Dermis microvascular lymphatic vessel endothelial cell (primary cell): Measurements from ENCODE around the gene MPPED1. TPM values are rescaled to one million over a fixed set of nuclear protein-coding genes. Genes with fewer than 3 reads are reported as not detected.

ENCODE experiments used
- DNase-seq, 2 donors: peaks; one replicate each; pipeline versions ENCODE4 v3.0.0 to v3.0.0-alpha.2; 2010; ENCODE audit warnings: low read depth in 2 of 2
- total RNA-seq: library from RNA; depleted of rRNA; stranded (reverse); fragments of >200 nt; gene quantifications from 2 replicates; pipeline ENCODE4 v1.2.1, GENCODE V29; 2014

Gene MPPED1
- total RNA-seq, 1 donor from 2014 or later = not detected

DNA sequence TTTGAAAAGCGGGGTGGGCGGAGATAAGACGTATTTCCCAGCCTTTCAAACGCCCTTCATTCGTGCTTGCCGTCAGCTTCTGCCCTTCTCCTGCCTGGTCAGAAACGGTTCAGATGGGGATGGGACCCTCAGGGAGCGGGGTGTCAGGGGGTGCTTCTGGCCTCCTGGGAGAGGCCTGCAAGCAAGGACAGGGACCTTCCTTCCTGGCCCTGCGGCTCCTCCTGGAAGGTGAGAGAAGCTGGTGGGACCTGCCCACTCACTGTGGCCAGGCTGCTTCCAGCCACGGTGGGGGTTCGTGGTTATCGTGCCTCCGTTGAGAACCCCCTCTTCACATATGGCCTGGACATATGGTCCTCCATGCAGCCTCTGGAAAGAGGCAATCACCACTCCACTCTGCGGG is 104.6 kb downstream of the MPPED1 start:
- DNase-seq = no peak

DNA sequence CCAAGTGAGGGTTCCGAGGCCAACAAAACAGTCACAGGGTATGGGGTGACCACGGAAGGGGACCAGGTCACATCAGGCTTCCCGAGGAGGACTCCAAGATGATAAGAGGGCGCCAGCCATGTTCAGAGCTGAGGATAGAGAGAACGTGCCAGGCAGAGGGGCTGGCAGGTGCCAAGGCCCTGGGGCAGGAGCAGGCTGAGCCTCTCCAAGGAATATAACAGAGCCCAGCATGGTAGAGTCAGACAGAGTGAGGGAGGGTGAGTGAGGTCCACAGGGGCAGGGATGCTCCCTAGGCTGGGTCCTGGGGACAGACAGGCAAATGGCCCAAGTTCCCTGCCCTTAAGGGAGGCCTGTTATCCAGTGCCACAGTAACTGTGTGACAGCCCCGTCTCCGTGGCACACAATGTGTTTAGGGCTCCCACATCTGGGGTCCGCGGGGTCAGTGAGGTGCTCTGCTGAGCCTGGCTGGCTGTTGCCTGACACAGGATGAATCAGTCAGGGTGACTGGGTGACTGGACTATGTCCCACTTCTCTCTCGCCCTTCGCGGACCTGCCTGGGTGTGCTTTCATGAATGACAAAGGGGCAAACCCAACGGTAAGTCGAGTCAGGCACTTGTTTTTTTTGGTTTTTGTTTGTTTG is 105.3 kb downstream of the MPPED1 start:
- no peak for DNase-seq

DNA sequence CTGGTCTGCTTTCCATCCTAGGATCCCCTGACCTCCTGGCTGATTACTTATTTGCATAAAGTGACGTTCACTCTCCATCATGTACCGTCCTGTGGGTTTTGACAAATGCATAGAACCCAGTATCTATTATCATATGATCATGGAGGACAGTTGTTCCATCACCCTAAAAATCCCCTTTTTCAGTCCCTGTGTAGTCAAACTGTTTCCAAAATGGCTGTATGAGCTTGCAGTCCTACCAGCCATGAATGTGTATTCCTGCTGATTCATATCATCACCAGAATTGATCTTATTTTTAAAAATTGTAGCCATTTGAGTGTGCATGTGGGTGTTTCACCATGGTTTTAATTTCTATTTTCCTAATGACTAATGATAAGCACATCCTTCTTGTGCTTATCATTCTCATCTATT is 108.8 kb downstream of the MPPED1 start:
- DNase-seq = no peak

DNA sequence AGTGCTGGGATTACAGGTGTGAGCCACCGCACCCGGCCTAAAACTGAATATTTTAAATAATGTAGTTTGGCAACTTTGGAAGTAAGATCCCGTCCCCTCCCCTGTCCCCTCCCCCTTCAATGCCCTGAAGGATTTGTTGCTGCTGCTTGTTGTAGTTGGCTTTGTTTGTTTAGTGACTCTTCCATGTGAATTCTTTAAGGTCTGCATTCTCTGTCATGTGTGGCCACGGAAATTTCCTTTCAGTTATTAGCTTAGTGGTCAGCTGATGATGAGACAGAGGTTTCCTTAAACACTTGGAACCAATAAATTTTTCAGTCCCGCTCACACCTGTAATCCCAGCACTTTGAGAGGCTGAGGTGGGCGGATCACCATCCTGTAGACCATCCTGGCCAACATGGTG is 109.9 kb downstream of the MPPED1 start:
- DNase-seq = no peak

DNA sequence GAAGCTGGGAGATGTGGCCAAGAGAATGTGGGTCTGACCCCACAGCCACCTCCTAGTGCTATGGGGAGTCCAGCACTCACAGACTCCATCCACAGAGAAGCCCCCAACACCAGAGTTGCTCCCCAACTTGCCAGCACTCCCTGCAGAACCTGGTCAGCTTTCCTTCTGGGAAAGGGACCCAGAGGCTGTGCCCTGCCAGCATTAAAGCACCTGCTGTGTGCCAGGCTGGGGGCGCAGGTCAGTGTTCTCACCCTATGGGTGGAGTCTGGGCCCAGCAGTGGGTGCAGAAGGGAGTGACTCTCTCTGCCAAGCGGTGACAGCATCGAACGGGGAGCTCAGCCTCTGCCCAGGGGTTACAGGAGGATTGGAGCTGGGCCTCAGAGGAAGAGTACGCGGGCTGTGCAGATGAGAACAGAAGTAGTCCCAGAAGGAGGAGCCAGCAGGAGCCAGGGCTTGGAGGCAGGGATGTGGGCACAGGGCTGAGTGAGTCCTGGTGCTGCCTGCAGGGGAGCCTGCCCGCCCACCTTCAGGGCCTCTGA is 114.4 kb downstream of the MPPED1 start:
- DNase-seq = no peak

DNA sequence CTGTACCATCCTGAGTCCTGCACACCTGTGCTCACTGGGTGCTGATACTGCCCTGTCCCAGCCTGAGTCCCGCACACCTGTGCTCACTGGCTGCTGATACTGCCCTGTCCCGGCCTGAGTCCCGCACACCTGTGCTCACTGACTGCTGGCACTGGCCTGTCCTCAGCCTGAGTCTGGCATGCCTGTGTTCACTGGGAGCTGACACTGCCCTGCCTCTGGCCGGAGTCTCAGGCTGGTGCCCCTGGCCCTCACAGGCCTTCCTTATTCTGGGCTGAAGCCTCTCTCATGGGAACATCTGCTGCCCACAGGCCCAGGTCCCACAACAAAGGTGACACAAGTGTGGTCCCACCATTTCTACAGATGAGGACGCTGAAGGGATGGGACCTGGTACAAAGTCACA is 115.1 kb downstream of the MPPED1 start:
- no peak for DNase-seq

DNA sequence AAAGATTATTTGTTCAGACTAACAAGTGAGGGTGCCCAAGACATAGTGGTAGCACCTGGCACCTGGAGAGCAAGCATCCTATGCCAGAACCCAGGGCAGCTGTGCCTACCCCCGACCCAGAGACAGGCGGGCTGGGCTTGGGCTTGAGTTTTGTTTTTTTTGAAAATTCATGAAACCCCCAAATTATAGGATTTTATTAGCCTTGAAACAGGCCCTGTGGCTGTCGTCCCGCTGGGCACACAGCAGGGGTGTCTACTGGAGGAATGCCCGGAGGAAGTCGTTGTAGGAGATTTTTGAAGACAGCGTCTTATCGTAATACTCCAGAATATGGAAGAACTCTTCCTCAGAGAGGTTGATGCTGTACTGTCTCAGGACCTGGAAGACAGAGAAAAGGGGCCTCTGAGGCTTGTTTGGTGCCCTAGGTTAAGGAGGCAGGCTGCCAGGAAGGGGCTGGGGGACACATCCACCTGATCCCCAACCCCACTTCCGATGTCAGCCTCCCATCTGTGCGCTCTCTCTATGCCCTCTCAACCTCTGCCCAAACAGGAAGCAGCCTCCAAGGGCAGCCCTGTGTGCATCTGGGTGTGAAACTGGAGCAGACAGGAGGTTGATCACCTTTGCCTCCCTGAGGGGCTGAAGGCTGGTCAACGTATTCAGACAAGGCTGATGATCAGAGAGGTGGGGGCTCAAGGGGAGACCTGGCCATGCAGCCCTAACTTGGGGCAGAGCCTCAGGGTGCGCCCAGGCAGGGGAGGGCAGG is 117.0 kb downstream of the MPPED1 start:
- DNase-seq = no peak

DNA sequence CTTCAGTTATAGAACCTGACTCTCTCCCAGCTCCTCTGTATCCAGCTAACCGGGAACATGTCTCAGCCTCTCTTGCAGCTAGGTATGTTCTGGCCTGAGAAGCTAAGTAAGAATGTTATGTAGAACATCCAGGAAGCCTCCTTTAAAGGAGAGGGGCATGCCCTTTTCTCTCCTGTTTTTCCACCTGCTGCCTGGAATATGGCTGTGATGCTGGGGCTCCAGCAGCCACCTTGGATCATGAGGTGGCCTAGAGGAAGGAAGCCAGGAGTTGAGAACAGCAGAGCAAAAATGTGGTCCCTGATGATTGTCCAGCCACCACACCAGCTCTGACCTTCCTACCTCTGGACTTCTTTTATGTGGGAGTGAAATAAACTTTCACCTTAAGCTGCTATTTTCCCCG is 117.6 kb downstream of the MPPED1 start:
- DNase-seq = no peak

DNA sequence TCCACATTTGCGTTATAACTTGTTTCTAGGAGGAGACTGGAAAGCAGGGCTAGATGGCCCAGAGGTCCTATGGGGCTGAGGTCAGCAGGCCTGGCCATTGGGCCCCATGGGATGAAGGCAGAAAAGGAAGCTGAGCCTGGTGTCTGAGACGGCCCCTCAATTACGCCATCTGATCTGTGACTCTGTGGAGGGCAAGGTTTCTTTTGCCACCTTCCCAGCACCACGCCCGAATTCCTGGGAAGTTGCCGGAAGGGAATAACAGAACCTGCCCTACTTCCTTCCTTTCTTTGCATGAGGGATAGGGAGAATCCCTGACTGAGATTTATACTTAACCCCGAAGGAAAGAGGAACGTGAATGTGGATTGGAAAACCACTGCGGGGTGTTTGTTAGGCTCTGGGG is 118.1 kb downstream of the MPPED1 start:
- no peak for DNase-seq

DNA sequence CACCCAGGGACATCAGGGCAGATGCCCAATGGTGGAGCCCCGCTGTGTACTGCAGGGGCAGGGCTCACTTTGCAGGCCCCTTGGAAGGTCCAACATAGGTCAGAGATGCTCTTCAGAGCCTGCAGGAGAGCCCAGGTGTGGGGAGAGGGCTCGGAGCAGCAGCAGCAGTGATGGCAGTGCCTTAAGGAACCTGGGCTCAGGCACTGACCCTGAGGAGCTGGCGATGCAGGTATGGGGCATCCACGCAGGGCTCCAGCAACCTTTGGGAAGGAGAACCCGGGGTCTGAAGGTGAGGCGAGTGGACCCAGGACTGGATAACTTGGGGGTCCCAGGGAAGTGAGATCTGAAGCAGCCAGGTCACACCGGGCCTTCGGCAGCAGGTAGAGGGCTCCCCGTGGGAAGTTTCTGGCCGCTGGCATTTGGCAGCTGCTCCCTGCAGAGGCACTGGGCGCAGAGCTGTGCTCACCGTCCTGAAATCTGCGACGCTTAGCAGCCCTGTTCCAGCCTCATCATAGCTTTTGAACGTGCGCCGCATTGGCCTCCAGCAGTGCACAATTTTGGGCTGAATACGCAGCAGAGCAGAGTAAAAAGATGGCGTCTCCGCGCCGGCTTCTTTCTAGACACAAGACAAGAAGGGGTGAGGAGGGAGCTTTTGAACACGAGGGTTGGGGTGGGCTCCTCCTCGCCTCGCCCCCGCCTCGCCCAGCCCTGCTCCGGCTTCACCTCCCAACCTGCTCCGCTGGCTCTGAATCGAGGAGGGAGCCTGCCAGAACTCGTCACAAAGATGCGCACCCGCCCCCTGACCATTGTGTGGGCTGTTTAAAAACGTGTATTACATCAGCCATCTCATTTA is 118.8 kb downstream of the MPPED1 start:
- no peak for DNase-seq

DNA sequence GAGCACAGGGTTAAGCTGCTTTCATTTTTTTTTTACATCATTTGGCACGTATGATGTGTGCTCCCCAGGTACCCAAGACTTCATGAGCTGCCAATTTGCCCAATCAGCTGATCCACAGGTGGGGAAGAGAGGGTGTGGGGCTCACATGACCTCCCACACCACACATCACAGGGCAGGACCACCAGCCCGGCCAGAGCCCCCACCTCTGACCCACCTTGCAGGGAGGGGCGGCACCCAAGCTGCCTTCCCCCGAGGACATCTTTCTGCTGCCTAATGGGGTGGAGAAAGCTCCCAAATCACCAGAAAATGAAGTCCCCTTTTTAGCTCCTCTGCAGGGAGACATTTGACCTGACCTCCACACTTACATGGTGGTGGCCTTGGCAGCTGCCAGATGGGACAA is 119.8 kb downstream of the MPPED1 start:
- no peak for DNase-seq

DNA sequence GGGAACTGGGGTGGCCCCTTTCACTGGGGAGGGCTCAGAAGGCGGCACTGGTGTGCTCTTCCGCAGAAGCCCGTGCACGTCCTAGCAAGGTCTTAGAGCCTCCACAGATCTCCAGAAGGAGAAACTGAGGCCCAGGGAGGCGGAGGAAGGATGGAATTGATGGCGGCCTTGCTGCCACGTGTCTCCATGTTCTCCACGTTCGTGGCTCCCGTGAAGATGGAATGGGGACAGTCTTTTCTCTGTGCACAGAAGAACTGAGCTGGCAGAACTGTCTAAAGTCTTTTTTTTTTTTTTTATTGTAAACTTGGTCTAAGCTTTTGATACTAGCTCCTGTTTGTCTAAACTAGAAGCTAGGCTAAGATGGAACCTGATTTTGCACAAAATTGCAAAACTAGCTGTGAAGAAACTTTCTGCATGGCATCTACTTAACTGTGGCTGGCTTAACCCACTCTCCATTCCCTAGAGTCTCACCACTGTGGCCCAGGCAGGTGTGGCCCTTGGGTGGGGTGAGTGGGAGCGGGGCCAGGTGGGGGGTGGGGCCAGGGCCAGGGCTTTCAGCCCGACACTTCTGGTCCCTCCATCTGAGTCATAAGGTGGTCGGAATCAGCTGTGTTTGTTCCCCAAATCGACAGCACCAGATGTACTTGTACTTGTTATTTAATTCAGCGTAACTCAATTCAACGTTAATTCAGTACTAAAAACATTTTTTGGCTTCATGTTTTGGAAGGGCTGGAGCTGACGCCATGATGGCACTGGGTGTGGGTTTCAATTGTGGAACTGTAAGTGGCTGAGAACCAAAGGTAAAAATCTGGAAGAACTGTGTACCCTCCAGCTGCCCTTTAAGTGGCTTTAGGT is 120.7 kb downstream of the MPPED1 start:
- DNase-seq = no peak

DNA sequence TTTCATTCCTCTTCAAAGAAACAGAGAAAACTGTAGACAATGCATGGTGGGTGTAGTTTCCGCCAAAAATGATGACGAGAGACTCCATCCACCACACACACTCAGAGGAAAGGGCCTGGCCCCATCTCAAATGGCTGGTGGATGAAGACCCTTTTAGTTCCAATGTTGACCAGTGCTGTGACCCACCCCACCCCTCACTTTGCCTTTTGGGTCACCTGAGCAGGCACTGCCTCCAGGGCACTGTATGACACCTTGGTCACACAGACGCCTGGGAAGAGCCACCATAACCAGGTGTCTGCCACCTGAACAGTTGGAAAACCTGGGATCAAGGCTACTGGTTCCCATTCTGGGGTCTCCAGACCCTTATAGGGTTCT is 121.3 kb downstream of the MPPED1 start:
- DNase-seq = no peak

DNA sequence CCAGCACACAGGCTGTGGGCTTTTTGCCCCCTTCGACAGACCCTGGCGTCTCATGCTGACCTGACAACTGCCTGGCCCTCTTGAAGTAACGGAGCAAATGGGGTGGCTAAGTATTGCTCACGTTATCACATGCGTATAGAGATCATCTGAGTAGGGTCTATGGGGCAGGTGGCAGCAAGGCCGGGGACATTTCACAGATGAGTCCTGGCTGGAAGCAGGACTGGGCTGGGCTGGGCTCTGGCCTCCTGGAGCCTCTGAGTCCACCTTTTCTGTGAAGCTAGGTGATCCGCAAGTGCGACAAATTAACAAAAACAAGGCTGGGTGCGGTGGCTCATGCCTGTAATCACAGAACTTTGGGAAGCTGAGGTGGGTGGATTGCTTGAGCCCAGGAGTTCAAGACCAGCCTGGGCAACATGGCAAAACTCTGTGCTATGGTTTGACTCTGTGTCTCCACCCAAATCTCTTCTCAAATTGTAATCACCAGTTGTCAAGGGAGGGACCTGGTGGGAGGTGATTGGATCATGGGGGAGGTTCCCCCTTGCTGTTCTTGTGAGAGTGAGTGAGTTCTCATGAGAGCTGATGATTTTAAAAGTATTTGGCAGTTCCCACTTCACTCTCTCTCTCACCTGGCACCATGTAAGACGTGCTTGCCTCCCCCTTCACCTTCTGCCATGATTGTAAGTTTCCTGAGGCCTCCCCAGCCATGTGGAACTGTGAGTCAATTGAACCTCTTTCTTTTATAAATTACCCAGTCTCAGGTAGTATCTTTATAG is 122.0 kb downstream of the MPPED1 start:
- DNase-seq = no peak

DNA sequence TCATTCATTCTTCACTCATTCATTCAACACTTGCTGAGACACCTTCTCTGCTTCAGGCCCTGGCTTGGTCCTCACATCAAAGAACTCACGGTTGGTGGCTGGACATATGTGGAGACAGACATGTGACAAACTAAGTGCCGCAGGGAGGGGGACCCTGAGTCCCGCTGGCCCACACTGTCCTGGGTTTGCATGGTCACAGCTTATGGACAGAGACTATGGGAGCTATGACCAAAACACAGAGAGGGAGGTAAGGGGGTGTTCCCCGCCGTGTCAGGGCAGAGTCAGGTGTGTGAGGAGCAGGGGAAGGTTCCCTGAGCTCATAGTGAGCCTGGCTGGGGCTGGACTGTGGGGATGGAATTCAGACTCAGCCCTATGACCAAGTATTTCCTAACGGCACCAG is 123.1 kb downstream of the MPPED1 start:
- no peak for DNase-seq

DNA sequence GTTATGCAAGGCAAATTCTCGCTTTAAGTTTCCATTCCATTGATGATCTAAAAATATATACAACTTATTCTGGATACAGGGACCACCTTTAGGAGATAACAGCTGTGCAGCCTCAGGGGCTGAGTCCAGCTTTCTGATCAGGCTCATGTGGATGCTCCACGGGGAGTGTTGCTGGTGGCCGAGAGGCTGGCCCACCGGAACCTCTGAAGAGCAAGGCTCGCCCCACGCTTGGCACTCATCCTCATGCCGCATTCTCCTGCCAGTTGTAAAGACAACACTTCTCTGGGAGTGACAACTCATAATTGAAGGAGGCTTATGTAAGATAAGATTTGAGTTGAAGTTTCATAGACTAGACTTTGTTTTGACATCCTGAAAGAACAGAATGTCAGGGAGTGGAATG is 123.5 kb downstream of the MPPED1 start:
- DNase-seq = no peak

DNA sequence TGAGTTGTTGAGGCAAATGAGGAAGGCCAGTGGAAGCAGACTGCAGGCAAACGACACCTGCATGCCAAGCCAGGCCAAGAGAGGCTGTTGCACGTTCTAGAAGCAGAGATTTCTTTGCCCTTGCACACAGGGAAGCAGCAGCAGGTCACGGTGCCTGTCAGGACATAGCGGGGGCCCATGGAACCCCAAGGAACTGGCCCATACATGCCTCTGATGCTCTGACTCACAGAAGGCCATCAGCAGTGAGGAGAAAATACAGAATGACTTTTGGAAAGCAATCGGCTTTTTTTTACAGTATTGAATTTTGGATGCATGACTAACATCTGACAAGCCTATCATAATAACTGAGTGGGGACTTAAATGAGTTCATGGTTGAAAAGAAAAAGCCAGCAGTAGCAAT is 123.9 kb downstream of the MPPED1 start:
- no peak for DNase-seq

DNA sequence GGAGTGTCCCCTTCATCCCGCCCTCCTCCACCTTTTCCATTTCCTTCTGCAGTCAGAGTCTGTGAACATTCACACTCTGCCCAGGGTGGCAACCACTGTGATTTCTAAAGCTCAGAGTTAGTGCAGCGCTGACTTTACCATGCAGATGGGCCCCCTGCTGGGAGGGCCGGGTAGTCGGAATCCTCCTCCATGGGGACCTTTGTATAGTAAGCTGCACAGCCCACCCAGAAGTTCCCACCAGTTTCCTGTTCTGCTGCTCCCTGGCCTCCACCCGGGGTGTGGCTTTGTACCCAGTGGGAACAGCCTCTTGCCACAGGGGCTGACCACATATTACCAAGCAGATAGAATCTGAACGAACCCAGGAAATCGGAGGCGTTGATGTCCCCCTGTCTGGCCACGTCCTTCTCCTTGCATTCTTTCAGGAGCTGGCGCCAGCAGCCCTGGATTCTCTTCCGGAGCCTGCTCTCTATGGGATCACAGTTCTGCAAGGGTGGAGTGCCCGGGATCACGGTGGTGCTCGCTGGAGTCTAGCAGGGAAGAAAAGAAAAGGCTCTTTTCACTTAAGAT is 125.3 kb downstream of the MPPED1 start:
- no peak for DNase-seq

DNA sequence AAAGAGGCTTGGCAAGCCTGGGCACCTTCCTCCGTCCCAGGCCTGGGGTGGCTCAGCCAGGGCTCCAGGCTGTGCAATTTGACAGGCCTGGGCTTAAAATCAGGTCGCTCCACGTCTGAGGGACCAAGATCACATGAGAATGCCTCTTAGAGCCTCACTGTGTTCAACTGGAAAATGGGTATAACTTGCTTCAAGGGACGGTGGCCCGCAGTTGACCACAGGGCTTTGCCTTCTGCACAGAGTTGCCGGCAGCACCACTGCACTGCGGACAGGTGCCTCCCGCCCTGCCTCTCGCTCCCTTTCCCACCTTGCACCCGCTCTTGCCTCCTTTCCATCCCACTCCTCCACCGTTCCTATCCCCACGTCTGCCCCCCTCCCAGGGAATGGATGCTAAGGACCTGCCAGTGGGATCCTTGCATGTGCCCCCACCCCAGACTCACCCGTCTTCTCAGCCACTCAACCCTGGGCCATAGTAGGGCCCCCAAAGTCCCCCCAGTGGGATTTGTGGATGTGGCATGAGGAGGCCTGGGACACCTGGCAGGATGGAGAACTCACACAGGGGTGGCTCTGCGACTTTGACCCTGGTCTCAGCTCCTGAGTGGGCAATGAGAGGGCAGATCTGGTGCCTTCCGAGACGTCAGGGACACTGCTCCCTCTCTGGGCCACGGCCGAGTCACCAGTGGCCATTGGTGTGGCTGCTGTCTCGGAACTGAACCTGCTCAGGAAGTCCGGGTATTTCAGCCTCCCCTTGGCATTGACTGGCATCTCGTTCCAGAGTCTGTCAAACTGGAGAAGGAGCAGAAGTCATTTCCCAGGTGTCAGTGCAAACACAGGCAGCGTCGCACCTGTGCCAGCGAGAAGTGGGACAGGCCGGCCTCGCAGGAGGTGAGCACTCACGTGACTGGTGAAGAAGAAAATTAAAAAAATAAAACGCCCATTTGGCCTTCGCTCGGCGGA is 128.0 kb downstream of the MPPED1 start:
- no peak for DNase-seq
